Hair follicle dermal papilla cell (primary cell): Measurements from ENCODE around the gene SSX4. TPM values are rescaled to one million over a fixed set of nuclear protein-coding genes. Genes with fewer than 3 reads are reported as not detected.

ENCODE experiments used
- small RNA-seq: library from RNA; depleted of rRNA; stranded (forward); fragments of <200 nt; gene quantifications from one replicate; pipeline ENCODE3, GENCODE V24; 2012
- total RNA-seq: library from RNA; depleted of rRNA; stranded (reverse); fragments of >200 nt; gene quantifications from 2 replicates; pipeline ENCODE4 v1.2.3, GENCODE V29; 2012

SSX4 gene
- total RNA-seq, result not detected in 2 replicates

GRCh38 chrX:48383239-48383638, at the start of gene SSX4:
Gene SSX4, plus strand, starts transcription at chrX:48383539. Its CDS starts 515 bp downstream, at chrX:48384054.

GRCh38 chrX:48356315-48357094, 26.8 kb upstream of the SSX4 start, which contains the start of gene SSX3:
Gene SSX3, minus strand, starts transcription at chrX:48356703. Its CDS starts 1,454 bp downstream, at chrX:48355249.

GRCh38 chrX:48411860-48412259, 28.5 kb downstream of the SSX4 start, which contains the start of gene SSX4B:
Gene SSX4B, minus strand, starts transcription at chrX:48411960. Its CDS starts 588 bp downstream, at chrX:48411372.

Small RNA genes within 50 kb of the gene (small RNA-seq; reads per million reads assigned to genes)
- gene AL606490.4 (not detected), gene AL606490.7 (not detected), gene AL606490.9 (not detected)

Other genes with a start within 250 kb of the SSX4 start
- gene SSX5, start 186.7 kb upstream of the SSX4 start, total RNA-seq, result not detected in 2 replicates
- not detected in 2 replicates for gene SSX1, start 128.1 kb upstream of the SSX4 start, total RNA-seq
- not detected in 2 replicates for gene SSX3, start 26.8 kb upstream of the SSX4 start, total RNA-seq
- not detected in 2 replicates for gene SSX4B, start 28.4 kb downstream of the SSX4 start, total RNA-seq
- gene SLC38A5, start 86.7 kb downstream of the SSX4 start, total RNA-seq, result 34.4 and 38.5 TPM in 2 replicates
- gene FTSJ1, start 92.7 kb downstream of the SSX4 start, total RNA-seq, result 76.1 and 84.4 TPM in 2 replicates
- gene PORCN, start 125.5 kb downstream of the SSX4 start, total RNA-seq, result 9.7 and 10.9 TPM in 2 replicates
- 41.7 and 53.4 TPM in 2 replicates for gene EBP, start 138.3 kb downstream of the SSX4 start, total RNA-seq
- gene TBC1D25, start 156.2 kb downstream of the SSX4 start, total RNA-seq, result 12.0 and 15.1 TPM in 2 replicates
- 367 and 474 TPM in 2 replicates for gene RBM3, start 190.9 kb downstream of the SSX4 start, total RNA-seq
- 100 and 117 TPM in 2 replicates for gene WDR13, start 214.0 kb downstream of the SSX4 start, total RNA-seq